HG02759 (cell line): ENCODE data around the gene RNU1-1.
A peak's percentile ranks its signal among the peaks of the same experiment; 100 is the strongest.
"Not testable (repeated sequence)": the region's sequence is repeated elsewhere in the genome, so short reads cannot be mapped to it uniquely, and the experiment has no call there.

Source experiments
- ATAC-seq: cut with Tn5 transposase; IDR thresholded peaks from one replicate; pipeline ENCODE4 v1.9.1; 2021; ENCODE audit warnings: mild to moderate bottlenecking, moderate library complexity; ENCODE audit not compliant: unreplicated experiment

The RNU1-1 gene

DNA sequence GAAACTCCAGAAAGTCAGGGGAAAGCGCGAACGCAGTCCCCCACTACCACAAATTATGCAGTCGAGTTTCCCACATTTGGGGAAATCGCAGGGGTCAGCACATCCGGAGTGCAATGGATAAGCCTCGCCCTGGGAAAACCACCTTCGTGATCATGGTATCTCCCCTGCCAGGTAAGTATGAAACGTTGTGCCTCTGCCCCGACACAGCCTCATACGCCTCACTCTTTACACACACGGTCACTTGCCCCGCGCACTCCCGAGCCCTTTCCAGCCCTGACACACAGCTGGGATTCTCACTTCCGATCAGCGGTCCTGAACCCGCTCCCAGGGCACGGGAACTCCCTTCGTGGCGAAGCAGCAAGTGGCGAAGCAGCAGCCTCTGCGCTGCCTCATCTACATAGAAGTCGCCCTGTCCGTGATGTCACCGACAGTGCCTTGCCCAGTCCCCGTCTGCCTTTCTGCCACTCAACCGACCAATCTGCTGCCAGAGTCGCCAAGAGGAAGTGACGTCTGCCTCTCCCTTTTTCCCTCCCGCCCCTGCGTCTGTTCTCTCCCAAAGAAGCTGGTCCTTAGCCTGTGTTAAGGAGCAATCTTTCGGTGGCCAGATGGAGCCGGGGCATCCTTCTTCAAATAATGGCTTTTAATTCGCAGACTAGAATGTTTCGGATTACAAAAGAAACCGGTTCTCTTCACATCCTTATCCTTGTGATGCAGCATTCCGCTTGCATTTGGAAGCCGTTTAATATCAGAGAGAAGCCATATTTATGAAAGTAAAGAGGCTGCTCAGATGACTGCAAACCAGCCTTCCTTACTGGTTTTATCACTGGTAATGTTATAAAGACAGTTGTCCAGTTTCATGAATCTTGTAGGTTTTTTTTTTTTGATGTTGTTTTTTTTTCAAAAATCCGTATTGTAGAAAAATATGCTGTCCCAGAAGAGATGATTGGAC is at the start of gene RNU1-1:
RNU1-1 (minus strand) TSS at position 179 of the 949 bp plus-strand sequence.
- not testable (repeated sequence) for ATAC-seq

DNA sequence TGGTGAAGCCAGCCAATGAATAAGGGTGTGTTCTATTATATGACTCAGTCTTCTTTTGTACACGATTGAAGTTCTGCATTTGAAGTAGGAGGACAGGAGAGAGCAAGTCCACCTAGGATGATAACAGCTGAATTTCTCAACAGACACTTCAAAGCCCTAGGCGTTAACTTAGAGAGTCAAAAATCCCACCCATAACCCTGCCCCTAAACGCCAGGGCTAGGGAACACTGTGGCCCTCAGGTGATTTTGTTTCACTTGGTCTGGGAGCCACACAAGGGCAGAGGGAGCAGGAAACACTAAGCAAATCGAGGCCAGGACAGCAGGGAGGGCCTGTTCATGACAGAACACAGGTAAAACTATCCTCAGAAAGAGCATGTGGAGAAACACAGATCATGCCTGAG is 47.0 kb upstream of the RNU1-1 start:
- not testable (repeated sequence) for ATAC-seq

DNA sequence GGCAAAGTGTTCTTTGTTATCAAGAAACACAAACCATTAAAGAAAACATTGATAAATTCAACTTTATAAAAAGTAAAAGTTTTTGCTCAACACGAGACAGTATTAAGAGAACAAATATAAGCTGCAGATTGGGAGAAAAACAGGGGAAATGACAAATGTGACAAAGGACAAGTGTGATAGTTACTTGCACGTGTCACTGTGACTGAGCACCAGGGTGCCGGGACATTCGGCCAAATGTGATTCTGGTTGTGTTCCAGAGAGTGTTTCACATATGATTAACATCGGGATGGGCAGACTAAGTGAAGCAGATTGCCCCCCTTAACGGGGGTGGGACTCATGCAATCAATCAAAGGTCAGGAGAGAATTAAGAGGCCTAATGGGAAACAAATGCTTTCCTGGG is 46.4 kb upstream of the RNU1-1 start:
- not testable (repeated sequence) for ATAC-seq

DNA sequence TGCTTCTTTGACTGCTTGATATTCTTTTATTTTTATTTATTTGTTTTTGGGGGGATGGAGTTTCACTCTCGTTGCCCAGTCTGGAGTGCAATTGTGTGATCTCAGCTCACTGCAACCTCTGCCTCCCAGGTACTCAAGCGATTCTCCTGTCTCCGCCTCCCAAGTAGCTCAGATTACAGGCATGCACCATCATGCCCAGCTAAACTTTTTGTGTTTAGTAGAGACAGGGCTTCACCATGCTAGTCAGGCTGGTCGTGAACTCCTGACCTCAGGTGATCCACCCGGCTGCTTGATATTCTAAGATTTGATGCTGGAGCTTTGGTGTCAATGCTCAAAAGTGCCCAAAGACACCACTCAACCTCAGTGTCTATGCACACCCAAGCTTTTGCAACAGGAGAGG is 45.6 kb upstream of the RNU1-1 start:
- ATAC-seq, result not testable (repeated sequence)

DNA sequence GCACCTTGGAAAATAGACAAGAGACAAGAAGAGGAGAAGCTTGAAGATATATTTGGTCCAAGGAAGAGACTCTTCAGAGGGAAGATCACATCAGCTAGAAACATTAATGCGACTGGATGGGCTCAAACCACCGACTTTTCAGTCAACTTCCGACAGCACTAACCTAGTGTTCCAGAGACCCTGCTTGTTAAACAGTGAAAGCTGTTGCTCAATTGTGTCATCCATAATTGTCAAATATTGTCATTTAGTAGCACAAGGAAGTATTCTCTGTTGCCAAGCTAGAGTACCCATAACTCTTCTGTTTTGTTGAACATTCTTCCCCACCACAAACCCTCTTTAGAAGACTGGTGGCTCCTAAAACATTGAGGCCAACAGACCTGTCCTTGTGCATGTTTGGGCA is 42.9 kb upstream of the RNU1-1 start:
- not testable (repeated sequence) for ATAC-seq

DNA sequence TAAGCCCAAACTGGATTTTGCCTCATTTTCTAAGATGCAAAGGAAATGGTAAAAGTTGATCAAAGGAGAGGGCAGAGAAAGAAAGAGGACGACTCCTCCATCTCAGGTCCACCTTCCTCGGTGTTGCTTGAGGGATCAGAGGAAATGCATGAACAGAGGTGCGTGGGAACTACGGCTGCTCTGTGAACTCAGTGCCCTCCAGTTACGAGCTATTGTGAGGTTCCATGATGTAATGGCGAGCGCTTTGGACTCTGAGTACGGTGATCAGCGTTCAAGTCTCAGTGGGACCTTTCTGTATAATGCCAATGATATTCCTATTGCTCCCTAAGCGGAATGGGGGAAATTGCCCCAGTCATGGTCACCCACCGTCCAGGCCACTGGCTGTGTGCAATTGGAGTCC is 39.2 kb upstream of the RNU1-1 start:
- not testable (repeated sequence) for ATAC-seq

DNA sequence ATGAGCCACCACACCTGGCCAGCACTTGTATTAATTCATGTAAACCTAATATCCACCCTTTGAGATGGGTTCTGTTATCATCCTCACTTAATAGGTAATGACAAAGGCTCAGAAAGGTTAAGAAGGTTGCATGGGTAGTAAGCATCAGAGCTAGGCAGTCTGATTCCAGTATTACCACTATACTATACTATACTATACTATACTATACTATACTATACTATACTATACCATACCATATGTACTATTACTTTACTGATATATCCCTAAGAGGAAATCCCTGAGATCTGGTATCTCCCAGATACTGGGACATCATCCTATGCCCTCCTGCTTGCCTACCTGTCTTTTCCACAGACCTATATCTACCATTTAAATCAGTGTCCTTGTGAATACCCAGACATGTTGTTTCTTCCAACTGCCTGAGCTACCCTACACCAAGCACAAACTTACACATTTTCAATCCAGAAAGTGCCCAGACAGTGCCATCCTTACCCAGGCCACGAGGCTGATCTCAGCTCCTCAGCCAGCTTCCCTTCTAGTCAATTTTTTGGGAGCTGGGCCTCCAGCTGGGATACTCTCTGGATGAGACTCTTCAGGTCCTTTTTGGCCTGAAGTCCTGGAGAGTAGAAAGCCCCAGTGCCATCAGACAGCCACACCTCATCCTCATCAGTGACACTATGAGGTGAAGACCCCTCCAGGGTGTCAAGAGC is 36.3 kb upstream of the RNU1-1 start:
- ATAC-seq, result not testable (repeated sequence)

DNA sequence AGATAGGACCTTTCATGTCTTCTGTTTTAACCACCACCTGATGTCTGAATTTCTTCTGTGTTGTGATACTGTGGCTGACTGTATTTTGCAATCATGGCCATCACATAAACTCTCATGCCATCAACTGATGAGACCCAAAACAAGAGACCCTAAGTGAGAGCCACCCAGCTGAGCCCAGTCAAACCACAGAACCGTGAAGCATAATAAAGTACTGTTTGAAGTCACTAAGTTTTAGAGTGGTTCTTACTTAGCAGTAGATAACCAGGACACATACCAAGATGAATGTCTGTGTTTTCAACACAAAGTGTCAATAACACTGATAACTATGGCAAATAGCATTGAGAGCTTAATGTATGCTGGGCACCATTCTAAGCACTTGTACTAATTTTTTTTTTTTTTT is 35.5 kb upstream of the RNU1-1 start:
- not testable (repeated sequence) for ATAC-seq

DNA sequence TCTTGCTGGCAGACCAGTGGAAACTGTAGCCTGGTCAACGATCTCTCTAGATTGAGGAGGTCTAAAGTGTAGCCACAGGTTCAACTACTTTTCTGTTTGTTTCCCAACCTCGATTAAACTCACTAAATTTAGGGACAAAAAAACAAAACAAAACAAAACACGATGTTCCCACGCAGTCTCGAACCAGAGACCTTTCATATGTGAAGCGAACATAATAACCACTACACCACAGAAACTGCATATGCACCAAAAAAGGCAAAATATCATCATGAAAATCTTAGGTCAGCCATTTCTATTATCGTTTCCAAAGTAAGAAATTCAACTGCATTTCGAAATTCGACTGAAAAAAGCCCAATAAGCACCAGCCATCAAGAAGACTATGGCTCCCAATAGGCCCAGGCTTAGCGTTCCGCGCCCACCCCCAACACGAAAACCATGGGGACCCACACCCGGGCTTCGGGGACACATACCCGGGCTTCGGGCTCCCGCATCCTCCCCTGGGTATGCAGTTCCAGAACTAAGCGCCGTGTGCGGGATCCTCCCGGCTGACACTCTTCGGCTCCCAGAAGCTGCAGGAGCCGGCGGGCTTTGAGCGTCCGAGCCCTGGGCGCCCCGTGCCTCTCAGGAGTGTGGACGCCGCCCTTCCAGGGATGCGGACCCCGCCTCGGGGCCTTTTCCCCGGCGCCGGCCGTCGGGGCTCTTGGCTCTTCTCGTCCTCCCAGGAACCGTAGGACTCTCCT is 33.6 kb upstream of the RNU1-1 start:
- ATAC-seq, result not testable (repeated sequence)

DNA sequence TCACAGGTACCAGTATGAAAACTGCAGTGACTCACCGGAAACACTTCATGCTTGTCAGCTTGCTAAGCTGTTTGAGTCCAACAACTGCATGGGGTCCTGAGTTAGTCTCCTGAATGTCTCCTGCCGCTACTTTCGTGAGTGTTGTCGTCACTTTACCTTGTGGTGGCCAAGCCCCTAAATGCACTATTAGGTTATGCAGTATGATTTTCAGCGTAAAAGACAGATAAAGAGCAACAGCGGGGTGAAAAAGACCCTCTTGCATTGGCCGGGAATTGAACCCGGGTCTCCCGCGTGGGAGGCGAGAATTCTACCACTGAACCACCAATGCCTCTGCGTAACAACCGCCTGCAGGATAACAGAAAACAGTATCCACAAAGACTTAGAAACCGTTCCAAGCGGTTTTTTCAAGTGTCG is 31.6 kb upstream of the RNU1-1 start:
- ATAC-seq, result not testable (repeated sequence)

DNA sequence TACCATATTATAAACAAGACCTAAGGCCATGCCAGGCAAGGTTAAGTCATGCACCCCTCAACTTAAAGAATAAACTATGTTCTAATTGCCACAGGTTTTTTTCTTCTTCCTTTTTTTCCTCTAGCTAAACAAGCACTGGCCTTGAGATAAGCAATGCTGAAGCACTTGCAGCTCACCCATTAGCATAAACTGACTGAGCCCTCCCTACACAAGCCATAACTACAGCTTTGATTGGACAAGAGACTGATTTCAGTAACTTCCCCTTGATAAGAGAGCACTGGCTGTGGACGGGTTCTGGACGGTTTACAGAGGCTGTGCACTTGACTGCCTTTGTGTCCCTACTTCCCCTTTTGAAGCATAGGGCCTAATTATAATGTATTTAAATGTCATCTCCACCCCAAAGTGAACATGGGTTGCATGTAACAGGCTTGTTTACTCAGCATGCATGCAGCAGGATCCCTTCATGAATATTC is 26.4 kb upstream of the RNU1-1 start:
- ATAC-seq, result not testable (repeated sequence)

DNA sequence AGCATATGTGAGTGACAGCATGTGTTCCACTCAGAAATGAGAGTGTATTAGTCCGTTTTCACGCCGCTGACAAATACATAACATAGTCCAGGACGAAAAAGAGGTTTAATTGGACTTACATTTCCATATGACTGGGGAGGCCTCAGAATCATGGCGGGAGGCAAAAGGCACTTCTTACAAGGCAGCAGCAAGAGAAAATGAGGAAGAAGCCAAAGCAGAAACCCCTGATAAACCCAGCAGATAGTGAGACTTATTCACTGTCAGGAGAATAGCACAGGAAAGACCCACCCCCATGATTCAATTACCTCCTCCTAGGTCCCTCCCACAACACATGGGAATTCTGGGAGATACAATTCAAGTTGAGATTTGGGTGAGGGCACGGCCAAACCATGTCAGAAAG is 23.4 kb upstream of the RNU1-1 start:
- ATAC-seq, result not testable (repeated sequence)

DNA sequence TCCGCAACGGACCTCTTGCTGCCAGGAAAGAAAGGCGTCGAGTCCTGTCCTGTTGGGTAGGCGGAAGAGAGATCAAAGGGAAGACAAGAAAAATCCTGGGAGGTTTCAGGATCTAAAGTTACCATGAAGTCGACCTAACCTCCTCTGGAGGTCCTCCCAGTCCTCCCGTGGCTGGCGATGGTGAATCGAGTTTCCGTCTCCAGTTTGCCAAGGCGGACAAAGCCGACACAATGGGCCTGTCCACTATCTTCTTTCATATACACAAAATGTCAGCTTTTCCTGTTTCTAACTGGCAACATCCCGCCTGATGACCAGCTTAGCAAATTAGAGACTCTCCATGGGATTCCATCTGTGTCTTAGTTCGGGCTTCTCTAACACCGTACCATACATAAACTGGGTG is 22.7 kb upstream of the RNU1-1 start:
- not testable (repeated sequence) for ATAC-seq

DNA sequence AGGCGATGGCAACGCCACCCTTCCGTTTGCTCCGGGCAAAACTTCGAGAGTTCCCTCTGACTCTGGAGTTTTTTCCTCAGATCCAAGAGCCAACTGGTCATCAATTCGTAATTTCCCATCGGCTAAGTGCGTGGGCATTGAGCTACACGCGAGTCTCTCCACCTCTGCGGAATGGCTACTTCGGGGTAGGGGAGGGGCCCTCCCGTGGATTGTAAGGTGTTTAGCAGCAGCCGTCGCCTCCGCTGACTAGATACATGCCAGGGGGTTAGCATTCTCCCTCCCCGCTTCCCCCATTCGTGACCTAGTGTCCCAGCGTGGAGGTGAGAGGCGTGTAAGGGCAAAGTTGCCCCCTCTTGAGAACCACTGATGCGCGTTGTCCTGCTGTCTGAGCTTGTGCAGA is 21.8 kb upstream of the RNU1-1 start:
- ATAC-seq, result not testable (repeated sequence)

DNA sequence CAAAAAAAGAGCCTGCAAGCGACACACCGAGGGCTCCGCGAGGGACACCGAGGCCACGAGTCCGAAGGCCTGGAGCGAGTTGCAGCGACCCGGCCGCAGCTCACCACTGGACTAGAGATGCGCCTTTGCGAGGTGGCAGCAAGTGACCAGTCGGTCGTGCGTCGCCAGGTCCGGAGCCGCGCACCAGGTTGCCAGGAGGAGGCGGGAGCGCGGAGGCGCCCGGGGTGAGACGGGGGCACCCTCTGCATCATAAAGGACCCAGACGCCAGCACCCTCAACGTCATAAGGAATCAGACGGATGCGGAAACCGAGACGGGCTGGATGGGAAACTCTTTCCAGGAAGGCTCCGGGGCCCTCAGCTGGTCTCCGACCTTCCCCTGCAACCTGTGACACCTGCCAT is 21.4 kb upstream of the RNU1-1 start:
- ATAC-seq, result not testable (repeated sequence)

DNA sequence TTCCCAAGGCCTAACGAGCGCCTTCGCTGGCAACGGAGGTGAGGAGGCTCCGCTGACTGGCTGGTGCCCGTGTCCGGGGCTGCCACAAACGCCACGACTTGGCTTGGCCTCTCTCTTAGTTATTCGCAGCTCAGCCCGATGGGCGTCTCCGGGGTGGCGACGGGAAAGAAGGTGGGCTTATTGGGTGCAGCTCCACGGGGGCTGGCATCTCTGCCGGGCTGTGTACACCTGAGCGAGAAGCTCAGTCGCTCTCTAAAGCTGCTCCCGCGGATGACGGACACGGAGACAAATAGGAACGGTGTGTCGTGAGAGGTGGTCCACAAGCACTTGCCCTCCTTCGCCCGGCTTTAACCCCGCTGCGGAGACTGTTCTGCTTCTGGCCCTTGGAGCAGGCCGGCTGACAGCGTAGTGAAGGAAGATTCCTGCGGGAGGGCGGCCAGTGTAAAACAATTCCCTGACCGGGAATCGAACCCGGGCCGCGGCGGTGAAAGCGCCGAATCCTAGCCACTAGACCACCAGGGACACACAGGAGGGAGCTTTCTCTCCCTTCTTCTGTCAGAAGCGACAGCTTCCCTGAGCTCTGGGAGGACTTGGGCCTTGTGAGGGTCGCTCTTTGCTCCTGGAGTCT is 20.9 kb upstream of the RNU1-1 start:
- ATAC-seq, result peak; percentile 55

DNA sequence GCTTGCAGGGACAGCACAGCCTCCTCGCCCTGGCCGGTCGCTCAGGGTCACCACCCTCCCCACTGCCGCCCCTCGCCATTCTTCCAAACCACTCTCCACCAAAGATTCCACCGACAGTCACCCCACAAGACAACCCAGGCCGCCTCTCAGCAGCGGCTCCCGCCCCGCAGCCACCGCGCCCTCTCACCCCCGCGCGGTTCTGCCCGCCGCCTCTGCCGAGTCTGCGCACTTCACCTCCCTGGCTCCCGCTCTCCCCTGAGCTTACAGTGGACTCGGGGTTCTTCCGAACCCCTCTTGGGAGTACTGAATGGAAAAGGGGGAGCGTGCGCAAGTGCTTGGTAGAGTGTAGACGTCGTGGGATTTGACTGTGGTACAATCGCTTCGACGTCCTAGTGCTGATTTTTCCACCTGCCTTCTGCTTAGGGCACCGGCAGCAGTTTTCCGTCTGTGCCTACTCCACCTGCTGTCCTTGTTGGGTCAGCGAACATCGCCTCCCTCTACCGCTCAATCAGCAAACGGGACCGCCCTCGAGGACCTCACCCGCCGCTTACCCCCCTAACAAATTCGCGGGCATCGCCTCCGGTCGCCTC is 20.2 kb upstream of the RNU1-1 start:
- ATAC-seq, result not testable (repeated sequence)

DNA sequence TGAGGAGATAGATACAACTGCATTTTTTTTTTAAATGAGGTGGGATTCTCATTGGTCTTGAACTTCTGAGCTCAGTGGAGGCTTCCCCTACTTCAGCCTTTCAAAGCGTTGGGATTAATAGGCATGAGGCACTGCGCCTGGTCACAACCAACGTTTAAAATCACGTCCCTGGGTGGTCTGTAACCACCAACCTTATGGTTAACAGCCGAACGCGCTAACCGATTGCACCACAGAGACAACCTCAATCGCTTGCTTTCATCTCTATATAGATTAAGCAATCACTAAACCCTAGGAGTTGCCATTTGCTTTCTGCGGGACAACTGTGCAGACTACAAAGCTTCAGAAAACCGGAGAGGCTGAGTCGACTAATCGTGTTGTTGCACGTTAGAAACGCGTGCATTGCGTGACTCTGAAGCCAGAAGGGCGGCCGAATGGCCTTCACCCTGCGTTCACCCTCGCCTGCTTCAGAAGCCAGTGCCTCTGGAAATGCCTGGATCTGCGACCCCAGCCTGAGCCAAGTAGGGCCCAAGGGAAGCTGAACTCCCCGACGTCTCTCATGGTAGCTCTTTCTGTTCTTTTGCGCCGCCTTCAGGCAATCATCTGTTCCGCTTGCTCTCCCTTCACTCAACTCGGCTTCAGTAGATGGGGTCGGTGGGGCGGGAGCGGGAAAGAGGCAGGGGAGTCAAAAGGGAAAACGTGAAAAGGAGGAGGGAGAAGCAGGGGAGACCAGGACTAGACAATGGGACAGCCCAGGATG is 18.3 kb upstream of the RNU1-1 start:
- ATAC-seq, result not testable (repeated sequence)

DNA sequence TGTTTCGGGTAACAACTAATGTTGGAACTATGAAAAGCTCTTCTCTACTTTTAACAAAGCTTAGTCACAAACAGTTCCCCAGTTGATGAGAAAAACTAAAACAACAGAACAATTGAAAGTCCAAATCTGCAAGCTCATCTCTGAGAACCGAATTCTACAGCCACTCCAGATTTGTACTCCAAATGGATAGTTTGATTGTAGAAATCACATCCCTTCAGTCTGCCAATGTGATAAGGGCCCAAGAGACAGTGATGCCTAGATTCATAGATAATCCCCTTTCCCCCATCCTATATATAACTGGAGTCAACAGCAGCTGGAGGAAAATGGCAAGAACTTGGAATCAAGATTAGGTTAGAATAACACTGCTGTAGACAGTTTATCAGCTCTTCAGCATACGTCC is 14.3 kb upstream of the RNU1-1 start:
- not testable (repeated sequence) for ATAC-seq
